PC-9 (cell line): Measurements from ENCODE around the gene CHIA. TPM values are rescaled to one million over a fixed set of nuclear protein-coding genes. Genes with fewer than 3 reads are reported as not detected.
A peak's percentile ranks its signal among the peaks of the same experiment; 100 is the strongest.

ENCODE experiments used
- BruUV-seq: library from RNA; stranded (reverse); fragments of 400-500 nt; replicated peaks from 2 replicates; lab custom pipeline; 2021; lab: Mats Ljungman, UMichigan
- CTCF ChIA-PET: fragments of 300-600 bp; sonication (Branson Sonifier 250); formaldehyde crosslinking; loops from one replicate; lab custom pipeline; 2022; ENCODE audit warnings: antibody characterized with exemption; lab: Charles Lee
- POLR2A ChIA-PET: fragments of 300-600 bp; sonication (Branson Sonifier 250); formaldehyde crosslinking; loops from one replicate; lab custom pipeline; 2022; ENCODE audit warnings: antibody characterized with exemption; ENCODE audit not compliant: unreplicated experiment; lab: Charles Lee
- DNase-seq, 2 experiments: peaks; one replicate each; pipeline versions ENCODE4 v3.0.0 to v3.0.0-alpha.2; 2015 to 2022; ENCODE audit warnings: mixed read lengths in 1 of 2
- H2AFZ ChIP-seq: fragments of 200-600 bp; sonication (generic); 2 replicates; pipeline ENCODE4 v1.8.1; 2017; ENCODE audit warnings: antibody characterized with exemption
- H3F3A ChIP-seq: fragments of 200-600 bp; sonication (generic); 2 replicates; pipeline ENCODE4 v1.8.1; 2017; ENCODE audit warnings: antibody characterized with exemption, mild to moderate bottlenecking, low read depth; ENCODE audit not compliant: insufficient read depth
- H3K27ac ChIP-seq: fragments of 200-600 bp; sonication (generic); 2 replicates; pipeline ENCODE4 v1.6.1; 2016; ENCODE audit warnings: mixed run types
- H3K27me3 ChIP-seq: fragments of 200-600 bp; sonication (generic); 2 replicates; pipeline ENCODE4 v1.6.1; 2016; ENCODE audit warnings: low read depth, mixed run types; ENCODE audit not compliant: insufficient read depth
- H3K36me3 ChIP-seq: fragments of 200-600 bp; sonication (generic); 2 replicates; pipeline ENCODE4 v1.6.1; 2016; ENCODE audit warnings: low read depth, mixed run types
- H3K4me1 ChIP-seq: fragments of 200-600 bp; sonication (generic); replicated peaks from 2 replicates; pipeline ENCODE4 v1.6.1; 2016; ENCODE audit warnings: mixed run types; ENCODE audit not compliant: insufficient read depth
- H3K4me2 ChIP-seq: fragments of 200-600 bp; sonication (generic); 2 replicates; pipeline ENCODE4 v1.6.1; 2017; ENCODE audit warnings: mixed run types
- H3K4me3 ChIP-seq: fragments of 200-600 bp; sonication (generic); 2 replicates; pipeline ENCODE4 v1.6.1; 2016; ENCODE audit warnings: mixed run types
- H3K79me2 ChIP-seq: fragments of 200-600 bp; sonication (generic); 2 replicates; pipeline ENCODE4 v1.6.1; 2017; ENCODE audit warnings: low read depth, mixed run types
- H3K9me2 ChIP-seq: fragments of 200-600 bp; sonication (generic); 2 replicates; pipeline ENCODE4 v1.8.1; 2017; ENCODE audit warnings: mild to moderate bottlenecking; ENCODE audit not compliant: insufficient read depth
- H3K9me3 ChIP-seq: fragments of 200-600 bp; sonication (generic); 2 replicates; pipeline ENCODE4 v1.8.1; 2016; ENCODE audit warnings: low read depth; ENCODE audit not compliant: insufficient read depth
- H4K20me1 ChIP-seq: fragments of 200-600 bp; sonication (generic); 2 replicates; pipeline ENCODE4 v1.8.1; 2017; ENCODE audit not compliant: insufficient read depth
- CTCF ChIP-seq: fragments of 200-600 bp; sonication (generic); conservative IDR thresholded peaks from 2 replicates; pipeline ENCODE4 v1.6.1; 2017; ENCODE audit warnings: mixed run types, antibody characterized with exemption, mild to moderate bottlenecking, moderate library complexity
- EZH2 ChIP-seq: fragments of 200-600 bp; sonication (generic); IDR thresholded peaks from 2 replicates; pipeline ENCODE4 v1.8.0; 2017; ENCODE audit warnings: antibody characterized with exemption, low read depth
- intact Hi-C: fragments of 100-400 bp; cut with micrococcal nuclease; formaldehyde crosslinking; loops from one replicate; pipeline ENCODE4 v1.10.0; 2022; ENCODE audit not compliant: unreplicated experiment
- total RNA-seq: library from RNA; stranded (reverse); gene quantifications from 2 replicates; pipeline ENCODE4 v1.2.3, GENCODE V29; 2021

CHIA gene
- total RNA-seq, 1 experiment from 2014 or later, result not detected

- no TSS peak for BruUV-seq
- H2AFZ ChIP-seq, result no peak overlapping the region
- H4K20me1 ChIP-seq, result no peaks in the 10 kb centered on the region
- H3K4me3 ChIP-seq, result no peak overlapping the region
- no peak for TF ChIP-seq CTCF
- TF ChIP-seq EZH2, result no peak
- no peaks in the 10 kb centered on the region for H3K79me2 ChIP-seq
- ChIA-PET POLR2A (no interaction called here), CTCF (no interaction called here)
- H3K36me3 ChIP-seq, result no peaks in the 10 kb centered on the region
- no peaks in the 10 kb centered on the region for H3F3A ChIP-seq
- H3K9me3 ChIP-seq, result no peaks in the 10 kb centered on the region
- H3K4me1 ChIP-seq, result no peaks in the 10 kb centered on the region
- intact Hi-C loops, result no loop called here
- no peak overlapping the region for H3K27ac ChIP-seq
- no peak overlapping the region for H3K4me2 ChIP-seq
- peak in 1 of 2 experiments; percentile 31 for DNase-seq
- no peaks in the 10 kb centered on the region for H3K9me2 ChIP-seq
- no peaks in the 10 kb centered on the region for H3K27me3 ChIP-seq
Observed at GRCh38 chr1:111280267-111280666, 10.4 kb upstream of the CHIA start.

- Histone ChIP-seq H3F3A (no peaks in the 10 kb centered on the region), H3K9me3 (no peaks in the 10 kb centered on the region), H3K27me3 (no peaks in the 10 kb centered on the region), H4K20me1 (no peaks in the 10 kb centered on the region), H3K4me3 (no peak overlapping the region), H3K4me2 (no peak overlapping the region), H3K27ac (no peak overlapping the region), H3K36me3 (no peaks in the 10 kb centered on the region), H2AFZ (no peak overlapping the region), H3K79me2 (no peaks in the 10 kb centered on the region), H3K4me1 (no peaks in the 10 kb centered on the region), H3K9me2 (no peaks in the 10 kb centered on the region)
- no TSS peak for BruUV-seq
- TF ChIP-seq EZH2, result no peak
- no peak for TF ChIP-seq CTCF
- peak in 1 of 2 experiments; percentile 63 for DNase-seq
- ChIA-PET POLR2A (no interaction called here), CTCF (no interaction called here)
- intact Hi-C loops, result no loop called here
Observed at GRCh38 chr1:111281411-111281810, 9.2 kb upstream of the CHIA start.

- no peaks in the 10 kb centered on the region for H4K20me1 ChIP-seq
- H3F3A ChIP-seq, result no peaks in the 10 kb centered on the region
- ChIA-PET POLR2A (no interaction called here), CTCF (no interaction called here)
- H3K4me3 ChIP-seq, result no peak overlapping the region
- DNase-seq, result no peak
- H3K27me3 ChIP-seq, result no peaks in the 10 kb centered on the region
- no peaks in the 10 kb centered on the region for H3K9me3 ChIP-seq
- H2AFZ ChIP-seq, result no peak overlapping the region
- H3K4me1 ChIP-seq, result peaks cover 8% of the 10 kb centered on the region; the same call in 1 of the 2 replicates
- no peaks in the 10 kb centered on the region for H3K79me2 ChIP-seq
- H3K9me2 ChIP-seq, result no peaks in the 10 kb centered on the region
- intact Hi-C loops, result no loop called here
- no TSS peak for BruUV-seq
- TF ChIP-seq EZH2, result no peak
- no peak for TF ChIP-seq CTCF
- no peaks in the 10 kb centered on the region for H3K36me3 ChIP-seq
- H3K27ac ChIP-seq, result no peak overlapping the region
- no peak overlapping the region for H3K4me2 ChIP-seq
Observed at GRCh38 chr1:111283838-111284237, 6.8 kb upstream of the CHIA start.
